ENCODE measurements around the gene ZSCAN30.
A peak's percentile ranks its signal among the peaks of the same experiment; 100 is the strongest.

The ZSCAN30 gene

GRCh38 chr18:35290094-35290735 lies at the start of gene ZSCAN30:
TSS of gene ZSCAN30 (minus strand) at chr18:35290229. CDS start at chr18:35264352, 25,877 bp downstream.
- peak; percentile 97 for DNase-seq

DNA sequence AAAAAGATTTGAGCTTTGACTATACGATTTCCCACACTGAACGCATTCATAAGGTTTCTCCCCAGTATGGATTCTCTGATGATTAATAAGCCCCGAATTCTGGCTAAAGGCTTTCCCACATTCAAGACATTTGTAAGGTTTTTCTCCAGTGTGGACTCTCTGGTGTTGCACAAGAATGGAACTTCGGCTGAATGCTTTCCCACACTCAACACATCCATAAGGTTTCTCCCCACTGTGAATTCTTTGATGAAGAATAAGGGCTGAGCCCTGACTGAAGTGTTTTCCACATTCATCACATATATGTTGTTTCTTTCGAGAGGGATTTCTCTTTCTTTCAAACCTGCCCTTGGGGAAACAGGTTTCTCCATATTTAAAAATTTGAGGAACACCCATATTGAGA lies 47.3 kb upstream of the ZSCAN30 start:
- no peak for DNase-seq

- no peak for DNase-seq
Measured at GRCh38 chr18:35335866-35336265, 45.8 kb upstream of the ZSCAN30 start.

DNA sequence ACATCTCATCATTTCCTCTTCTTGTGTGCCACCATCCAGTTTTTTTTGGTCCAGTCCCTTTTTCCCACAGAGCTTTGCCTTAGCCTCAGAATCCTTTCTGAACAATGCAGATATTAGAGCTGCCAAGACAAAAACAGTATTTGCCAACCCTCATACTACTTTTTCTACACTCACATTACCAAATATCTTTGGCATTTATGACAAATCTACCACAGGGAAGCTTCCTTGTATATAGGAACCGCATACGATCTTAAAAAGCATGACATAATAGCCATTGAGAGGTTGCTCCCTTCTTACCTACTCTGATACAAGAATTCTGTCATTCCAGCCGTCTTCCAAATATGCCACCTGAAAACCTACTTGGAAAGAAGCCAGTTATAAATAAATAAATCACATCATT lies 44.8 kb upstream of the ZSCAN30 start:
- no peak for DNase-seq

- no peak for DNase-seq
Measured at GRCh38 chr18:35334212-35334611, 44.2 kb upstream of the ZSCAN30 start.

DNA sequence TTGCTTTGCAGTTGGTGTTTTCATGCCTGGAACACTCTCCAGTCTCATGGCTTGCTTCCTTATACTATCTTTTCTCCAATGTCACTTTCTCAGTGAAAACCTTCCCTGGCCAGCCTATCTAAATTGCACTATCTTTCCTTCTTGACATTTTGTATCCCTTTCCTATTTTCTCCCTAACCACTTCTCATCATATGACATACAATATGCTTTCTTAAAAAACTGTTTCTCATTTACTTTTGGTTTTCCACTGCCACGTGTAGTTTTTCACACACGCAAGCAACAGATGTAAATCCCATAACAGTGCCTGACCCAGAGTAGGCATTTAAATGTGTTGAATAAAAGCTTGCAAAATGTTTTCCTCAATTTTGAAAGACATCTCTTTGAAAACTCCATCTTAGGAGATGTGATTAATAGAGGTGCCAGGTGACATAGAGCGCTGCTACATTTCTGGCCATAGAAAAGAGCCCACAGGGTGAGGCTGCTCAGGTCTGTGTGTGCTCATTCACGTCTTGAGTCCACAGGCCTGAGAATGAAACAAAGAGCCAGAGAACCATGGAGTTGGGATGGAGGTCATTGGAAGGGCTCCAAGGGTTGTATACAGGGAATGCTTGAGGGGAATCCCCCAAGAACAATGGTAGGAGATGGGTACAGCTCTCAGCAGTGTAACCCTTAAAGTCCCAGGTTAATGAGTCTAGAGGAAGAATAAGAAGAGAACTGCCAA lies 41.5 kb upstream of the ZSCAN30 start:
- no peak for DNase-seq

DNA sequence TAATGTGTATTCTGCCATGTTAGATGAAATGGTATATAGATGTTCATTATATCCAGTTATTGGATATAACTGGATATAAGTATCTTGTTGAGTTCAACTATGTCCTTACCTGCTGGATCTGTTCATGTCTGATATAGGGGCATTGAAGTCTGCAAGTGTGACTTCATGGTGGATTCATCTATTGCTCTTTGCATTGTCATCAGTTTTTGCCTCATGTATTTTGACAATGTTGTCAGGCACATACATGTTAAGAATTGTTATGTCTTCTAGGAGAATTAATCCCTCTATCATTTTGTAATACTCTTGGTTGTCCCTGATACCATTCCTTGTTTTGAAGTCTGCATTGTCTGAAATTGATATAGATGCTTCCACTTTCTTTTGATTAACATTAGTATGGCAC lies 38.8 kb upstream of the ZSCAN30 start:
- DNase-seq = no peak

DNA sequence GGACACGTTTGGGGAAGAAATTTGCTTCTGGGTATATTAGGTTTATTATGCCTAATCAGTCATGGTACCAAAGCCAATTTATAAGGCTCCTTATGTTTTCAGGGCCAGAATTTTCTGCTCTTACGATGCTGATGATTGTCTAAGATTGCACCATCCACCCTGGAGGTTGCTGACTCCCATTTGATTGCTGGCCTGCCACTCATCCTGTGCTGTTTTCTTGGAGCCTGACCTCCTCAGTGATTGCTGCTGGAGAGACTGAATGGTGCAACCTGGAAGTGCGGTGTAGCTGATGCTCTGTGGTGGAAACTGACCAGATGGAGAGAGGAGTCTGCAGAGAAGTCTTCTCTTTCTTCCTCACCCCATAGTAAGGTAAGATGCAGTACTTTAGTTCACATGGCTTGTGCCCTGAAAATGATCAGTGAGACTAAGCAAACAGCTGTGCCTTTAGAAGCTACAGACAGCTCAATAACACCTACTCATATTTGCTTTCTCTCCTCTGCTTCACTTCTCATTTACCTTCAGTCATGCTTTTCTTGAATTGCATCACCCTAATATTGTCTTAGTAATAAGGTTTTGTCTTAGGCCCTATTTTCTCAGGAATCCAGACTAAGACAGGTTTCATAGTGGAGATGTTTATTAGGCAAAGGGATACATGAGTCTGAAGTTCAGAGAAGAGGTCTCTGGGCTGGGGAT lies 36.8 kb upstream of the ZSCAN30 start:
- DNase-seq = no peak

GRCh38 chr18:35324926-35325655 lies 35.1 kb upstream of the ZSCAN30 start:
- DNase-seq = no peak

GRCh38 chr18:35322486-35323458 lies 32.7 kb upstream of the ZSCAN30 start:
- DNase-seq = no peak

- no peak for DNase-seq
Measured at GRCh38 chr18:35311496-35311895, 21.5 kb upstream of the ZSCAN30 start.

GRCh38 chr18:35306588-35307250 lies 16.7 kb upstream of the ZSCAN30 start:
- DNase-seq = no peak

- no peak for DNase-seq
Measured at GRCh38 chr18:35303610-35304009, 13.6 kb upstream of the ZSCAN30 start.

GRCh38 chr18:35296060-35296459 lies 6.0 kb upstream of the ZSCAN30 start:
- DNase-seq = no peak

GRCh38 chr18:35291166-35291565 lies 1.1 kb upstream of the ZSCAN30 start:
- DNase-seq = no peak

DNA sequence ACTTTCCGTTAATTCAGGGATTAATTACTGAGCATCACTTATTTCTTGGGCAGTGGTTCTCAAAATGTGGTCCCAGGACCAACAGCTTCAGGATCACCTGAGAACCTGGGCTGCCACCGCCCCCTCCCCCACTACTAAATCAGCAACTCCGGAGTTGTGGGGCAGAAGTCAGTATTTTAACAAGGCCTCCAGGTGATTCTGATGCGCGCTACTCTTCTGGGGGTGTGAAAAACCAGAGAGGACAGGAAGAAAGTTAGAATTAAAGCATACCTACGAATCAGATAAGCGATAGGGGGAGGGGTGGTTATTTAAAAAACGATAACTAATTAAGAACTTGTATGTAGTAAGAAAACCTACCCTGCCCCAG lies 319 bp downstream of the ZSCAN30 start:
- no peak for DNase-seq

DNA sequence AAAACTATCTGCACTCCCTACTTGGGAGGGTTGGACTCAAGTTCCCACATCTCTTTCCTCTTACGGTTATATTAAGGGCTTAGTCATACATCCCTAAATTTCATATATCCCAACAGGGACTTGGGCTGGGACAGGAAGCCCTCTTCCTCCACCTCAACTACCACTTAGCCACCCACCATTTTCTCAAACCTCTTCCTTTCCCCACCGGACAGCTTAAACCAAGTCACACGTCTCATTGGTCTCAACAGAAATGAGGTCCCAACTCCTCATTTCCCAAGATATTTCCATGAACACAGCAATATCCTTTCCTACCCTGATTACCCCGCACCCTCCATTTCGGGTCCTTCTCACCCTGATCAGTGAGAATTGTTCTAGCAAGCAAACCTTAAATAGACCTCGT lies 736 bp downstream of the ZSCAN30 start:
- no peak for DNase-seq

DNA sequence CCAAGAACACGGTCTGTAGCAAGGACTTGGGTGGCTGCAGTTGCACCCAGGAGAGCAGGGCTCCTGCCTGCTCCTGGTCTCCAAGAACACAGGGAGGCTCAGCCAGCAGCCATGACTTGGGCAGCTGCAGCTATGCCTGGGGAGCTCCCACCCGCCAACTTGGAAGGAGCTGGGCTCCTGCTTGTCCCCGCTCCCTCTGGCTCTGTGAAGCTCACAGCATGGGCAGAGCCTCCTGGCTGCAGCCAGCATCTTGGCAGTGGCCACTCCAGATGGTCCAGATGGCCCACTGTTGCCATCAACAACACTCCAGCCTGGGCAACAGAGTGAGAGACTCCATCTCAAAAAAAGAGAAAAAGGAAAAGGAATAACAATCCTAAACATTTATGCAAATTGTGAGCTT lies 5.2 kb downstream of the ZSCAN30 start:
- DNase-seq = no peak

DNA sequence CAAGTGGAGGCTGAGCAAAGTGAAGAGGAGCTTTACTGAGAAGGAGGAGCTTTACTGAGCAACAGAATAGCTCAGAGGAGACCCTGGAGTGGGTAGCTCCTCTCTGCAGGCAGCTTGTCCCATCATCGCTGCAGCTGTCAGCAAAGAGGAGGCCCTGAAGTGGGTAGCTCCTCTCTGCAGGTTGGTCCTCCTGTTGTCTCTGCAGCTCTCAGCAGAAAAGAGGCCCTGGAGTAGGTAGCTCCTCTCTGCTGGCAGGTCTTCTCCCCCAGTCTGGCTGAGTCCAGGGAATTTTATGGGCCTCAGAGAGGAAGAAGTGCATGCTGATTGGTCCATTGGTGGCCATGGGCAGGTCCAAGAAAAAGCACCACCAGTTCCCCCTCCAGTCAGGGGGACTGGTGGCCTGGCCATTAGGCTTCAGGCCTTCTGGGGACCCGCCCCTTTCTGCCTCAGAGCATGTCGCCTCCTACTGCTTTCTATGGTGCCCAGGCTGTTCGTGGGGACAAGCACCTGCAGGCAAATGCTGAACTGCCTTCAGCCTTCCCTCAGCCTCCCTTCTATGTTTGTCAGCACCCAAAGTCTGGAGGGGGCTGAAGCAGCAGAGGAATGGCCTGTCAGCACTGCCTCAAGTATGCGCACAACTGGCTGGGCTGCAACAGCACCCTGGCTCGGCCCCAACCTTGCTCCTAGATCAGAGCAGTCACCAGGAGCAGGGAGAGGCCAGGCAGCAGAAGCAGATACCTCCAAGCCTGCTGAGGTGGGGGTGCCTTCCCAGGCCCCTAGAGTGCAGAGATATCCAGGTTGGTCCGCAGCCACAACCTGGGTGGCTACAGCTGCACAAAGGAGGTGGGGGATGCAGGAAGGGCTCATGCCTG lies 5.9 kb downstream of the ZSCAN30 start:
- DNase-seq = no peak

GRCh38 chr18:35282353-35282752 lies 7.7 kb downstream of the ZSCAN30 start:
- DNase-seq = no peak

DNA sequence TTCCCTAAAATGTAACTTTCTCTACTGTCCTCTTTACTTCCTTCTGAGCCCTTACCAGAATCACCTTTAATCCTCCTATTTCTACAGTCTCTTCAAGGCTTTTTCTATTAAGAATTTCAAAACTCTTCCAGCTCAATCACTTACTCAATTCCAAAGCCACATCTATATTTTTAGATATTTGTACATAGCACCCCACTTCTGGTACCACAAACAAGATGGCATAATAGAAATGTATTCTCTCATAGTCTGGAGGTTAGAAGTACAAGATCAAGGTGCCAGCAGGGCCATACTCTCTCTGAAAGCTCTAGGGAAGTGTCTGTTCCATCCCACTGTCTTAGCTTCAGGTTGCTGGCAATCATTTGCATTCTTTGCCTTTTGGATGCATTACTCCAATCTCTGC lies 11.1 kb downstream of the ZSCAN30 start:
- DNase-seq = no peak

Data from activated CD8-positive, alpha-beta memory T cell treated with anti-CD3 and anti-CD28 coated beads, Interleukin-2, amount 50 U/mL, for 4 hours (primary cell).